H1 (cell line): ENCODE measurements around the gene SIPA1L2. TPM values are rescaled to one million over a fixed set of nuclear protein-coding genes. Genes with fewer than 3 reads are reported as not detected.
A peak's percentile ranks its signal among the peaks of the same experiment; 100 is the strongest.

ENCODE experiments used
- ASH2L ChIP-seq: fragments of 200-600, 300-600 bp; sonication (generic); IDR thresholded peaks from one replicate; pipeline ENCODE4 v1.7.1; 2017; ENCODE audit warnings: low read length
- BRCA1 ChIP-seq: IDR thresholded peaks from 2 replicates; pipeline ENCODE4 v1.6.1; 2012; ENCODE audit warnings: low read depth, low read length, improper control_type of control experiment
- GTF2F1 ChIP-seq: IDR thresholded peaks from 2 replicates; pipeline ENCODE4 v1.6.1; 2012; ENCODE audit warnings: low read depth, low read length, improper control_type of control experiment, borderline replicate concordance
- POU5F1 ChIP-seq: IDR thresholded peaks from 2 replicates; pipeline ENCODE4 v1.6.1; 2011; ENCODE audit warnings: low read depth, mild to moderate bottlenecking, low read length, moderate library complexity
- SIN3A ChIP-seq, 2 experiments: IDR thresholded peaks in 1 of 2; conservative IDR thresholded peaks in 1 of 2; 2 replicates each; pipeline ENCODE4 v1.6.1; 2011 to 2012; ENCODE audit warnings: low read length in 2 of 2, improper control_type of control experiment in 1 of 2, low read depth in 1 of 2, mild to moderate bottlenecking in 1 of 2
- SIRT6 ChIP-seq: IDR thresholded peaks from one replicate; pipeline ENCODE4 v1.7.1; 2012; ENCODE audit warnings: low read length, inconsistent platforms
- SP1 ChIP-seq: IDR thresholded peaks from 2 replicates; pipeline ENCODE4 v1.6.1; 2011; ENCODE audit warnings: low read depth, low read length
- TBP ChIP-seq: IDR thresholded peaks from 2 replicates; pipeline ENCODE4 v1.6.1; 2011; ENCODE audit warnings: low read depth, low read length, improper control_type of control experiment
- YY1 ChIP-seq: IDR thresholded peaks from 2 replicates; pipeline ENCODE4 v1.6.1; 2011; ENCODE audit warnings: low read depth, mild to moderate bottlenecking, low read length
- polyA plus RNA-seq, 7 experiments: library from polyadenylated mRNA; depleted of rRNA in 3 of 7; stranded (reverse) in 5 of 7; unstranded in 2 of 7; fragments of >200 nt in 5 of 7; fragments of 200-250 nt in 2 of 7; gene quantifications; 1 replicate in 5 of 7; 2 replicates in 1 of 7; 4 replicates in 1 of 7; pipeline versions ENCODE4 v1.2.1 to v1.2.3, GENCODE V29; 2011 to 2013; ENCODE audit warnings: missing spikeins in 2 of 7, mixed read lengths in 2 of 7
- total RNA-seq: library from RNA; stranded (reverse); fragmentation: NEBNext Ultra II Directional; extraction: Animal tissue kit (Norgen Biotek cat#: 25700); gene quantifications from 2 replicates; pipeline ENCODE4 v1.2.1, GENCODE V29; 2021
- TF ChIP-seq, protein P1 (sequence below): fragments of 300-600 bp; sonication (generic); IDR thresholded peaks from 2 replicates; pipeline ENCODE4 v1.7.1; 2012; ENCODE audit warnings: low read length, moderate library complexity, mild to moderate bottlenecking, inconsistent platforms; ENCODE audit not compliant: insufficient replicate concordance

SIPA1L2 gene
- total and polyA plus RNA-seq, 2 of the 8 experiments (the other 6 are each of a cell fraction or from before 2014, with no cell fraction given), result 7.7 to 13.2 TPM

DNA sequence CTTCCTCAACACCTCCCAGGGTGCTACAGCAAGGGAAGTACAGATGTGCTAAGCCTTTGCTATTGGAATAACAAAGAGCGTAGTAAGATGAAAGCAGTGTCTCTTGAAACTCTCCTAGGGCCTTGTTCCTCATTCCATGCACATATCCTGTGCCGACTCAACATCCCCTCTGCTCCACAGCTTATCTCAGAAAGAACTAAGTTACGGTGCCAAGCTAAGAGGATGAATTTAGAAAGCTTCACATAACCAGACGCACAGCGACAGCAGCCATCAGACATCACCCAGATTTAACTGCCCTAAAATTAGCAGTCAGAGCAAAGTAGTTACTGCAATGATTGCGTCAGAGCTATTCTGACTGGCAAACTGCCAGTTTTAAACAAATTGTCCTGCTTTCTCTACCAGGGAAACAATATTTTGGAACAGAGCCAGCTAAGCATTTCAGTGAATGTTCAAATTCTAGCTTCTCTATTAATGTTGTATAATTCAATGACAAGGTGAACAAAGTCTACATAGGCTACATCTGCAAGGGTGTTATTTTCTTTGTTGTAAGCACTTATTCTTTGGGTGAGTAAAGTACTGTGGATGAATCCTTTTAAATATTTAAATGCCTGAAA lies 9.5 kb downstream of the SIPA1L2 start (continued):
- TF ChIP-seq BRCA1, result no peak
- TF ChIP-seq ASH2L, result no peak
- TF ChIP-seq YY1, result no peak
- no peak for TF ChIP-seq TBP
- TF ChIP-seq GTF2F1, result no peak
- no peak for TF ChIP-seq SIRT6
- TF ChIP-seq SP1, result no peak
- peak; percentile 56; the same call in 1 of the 2 replicates for TF ChIP-seq POU5F1
- TF ChIP-seq, protein P1, sequence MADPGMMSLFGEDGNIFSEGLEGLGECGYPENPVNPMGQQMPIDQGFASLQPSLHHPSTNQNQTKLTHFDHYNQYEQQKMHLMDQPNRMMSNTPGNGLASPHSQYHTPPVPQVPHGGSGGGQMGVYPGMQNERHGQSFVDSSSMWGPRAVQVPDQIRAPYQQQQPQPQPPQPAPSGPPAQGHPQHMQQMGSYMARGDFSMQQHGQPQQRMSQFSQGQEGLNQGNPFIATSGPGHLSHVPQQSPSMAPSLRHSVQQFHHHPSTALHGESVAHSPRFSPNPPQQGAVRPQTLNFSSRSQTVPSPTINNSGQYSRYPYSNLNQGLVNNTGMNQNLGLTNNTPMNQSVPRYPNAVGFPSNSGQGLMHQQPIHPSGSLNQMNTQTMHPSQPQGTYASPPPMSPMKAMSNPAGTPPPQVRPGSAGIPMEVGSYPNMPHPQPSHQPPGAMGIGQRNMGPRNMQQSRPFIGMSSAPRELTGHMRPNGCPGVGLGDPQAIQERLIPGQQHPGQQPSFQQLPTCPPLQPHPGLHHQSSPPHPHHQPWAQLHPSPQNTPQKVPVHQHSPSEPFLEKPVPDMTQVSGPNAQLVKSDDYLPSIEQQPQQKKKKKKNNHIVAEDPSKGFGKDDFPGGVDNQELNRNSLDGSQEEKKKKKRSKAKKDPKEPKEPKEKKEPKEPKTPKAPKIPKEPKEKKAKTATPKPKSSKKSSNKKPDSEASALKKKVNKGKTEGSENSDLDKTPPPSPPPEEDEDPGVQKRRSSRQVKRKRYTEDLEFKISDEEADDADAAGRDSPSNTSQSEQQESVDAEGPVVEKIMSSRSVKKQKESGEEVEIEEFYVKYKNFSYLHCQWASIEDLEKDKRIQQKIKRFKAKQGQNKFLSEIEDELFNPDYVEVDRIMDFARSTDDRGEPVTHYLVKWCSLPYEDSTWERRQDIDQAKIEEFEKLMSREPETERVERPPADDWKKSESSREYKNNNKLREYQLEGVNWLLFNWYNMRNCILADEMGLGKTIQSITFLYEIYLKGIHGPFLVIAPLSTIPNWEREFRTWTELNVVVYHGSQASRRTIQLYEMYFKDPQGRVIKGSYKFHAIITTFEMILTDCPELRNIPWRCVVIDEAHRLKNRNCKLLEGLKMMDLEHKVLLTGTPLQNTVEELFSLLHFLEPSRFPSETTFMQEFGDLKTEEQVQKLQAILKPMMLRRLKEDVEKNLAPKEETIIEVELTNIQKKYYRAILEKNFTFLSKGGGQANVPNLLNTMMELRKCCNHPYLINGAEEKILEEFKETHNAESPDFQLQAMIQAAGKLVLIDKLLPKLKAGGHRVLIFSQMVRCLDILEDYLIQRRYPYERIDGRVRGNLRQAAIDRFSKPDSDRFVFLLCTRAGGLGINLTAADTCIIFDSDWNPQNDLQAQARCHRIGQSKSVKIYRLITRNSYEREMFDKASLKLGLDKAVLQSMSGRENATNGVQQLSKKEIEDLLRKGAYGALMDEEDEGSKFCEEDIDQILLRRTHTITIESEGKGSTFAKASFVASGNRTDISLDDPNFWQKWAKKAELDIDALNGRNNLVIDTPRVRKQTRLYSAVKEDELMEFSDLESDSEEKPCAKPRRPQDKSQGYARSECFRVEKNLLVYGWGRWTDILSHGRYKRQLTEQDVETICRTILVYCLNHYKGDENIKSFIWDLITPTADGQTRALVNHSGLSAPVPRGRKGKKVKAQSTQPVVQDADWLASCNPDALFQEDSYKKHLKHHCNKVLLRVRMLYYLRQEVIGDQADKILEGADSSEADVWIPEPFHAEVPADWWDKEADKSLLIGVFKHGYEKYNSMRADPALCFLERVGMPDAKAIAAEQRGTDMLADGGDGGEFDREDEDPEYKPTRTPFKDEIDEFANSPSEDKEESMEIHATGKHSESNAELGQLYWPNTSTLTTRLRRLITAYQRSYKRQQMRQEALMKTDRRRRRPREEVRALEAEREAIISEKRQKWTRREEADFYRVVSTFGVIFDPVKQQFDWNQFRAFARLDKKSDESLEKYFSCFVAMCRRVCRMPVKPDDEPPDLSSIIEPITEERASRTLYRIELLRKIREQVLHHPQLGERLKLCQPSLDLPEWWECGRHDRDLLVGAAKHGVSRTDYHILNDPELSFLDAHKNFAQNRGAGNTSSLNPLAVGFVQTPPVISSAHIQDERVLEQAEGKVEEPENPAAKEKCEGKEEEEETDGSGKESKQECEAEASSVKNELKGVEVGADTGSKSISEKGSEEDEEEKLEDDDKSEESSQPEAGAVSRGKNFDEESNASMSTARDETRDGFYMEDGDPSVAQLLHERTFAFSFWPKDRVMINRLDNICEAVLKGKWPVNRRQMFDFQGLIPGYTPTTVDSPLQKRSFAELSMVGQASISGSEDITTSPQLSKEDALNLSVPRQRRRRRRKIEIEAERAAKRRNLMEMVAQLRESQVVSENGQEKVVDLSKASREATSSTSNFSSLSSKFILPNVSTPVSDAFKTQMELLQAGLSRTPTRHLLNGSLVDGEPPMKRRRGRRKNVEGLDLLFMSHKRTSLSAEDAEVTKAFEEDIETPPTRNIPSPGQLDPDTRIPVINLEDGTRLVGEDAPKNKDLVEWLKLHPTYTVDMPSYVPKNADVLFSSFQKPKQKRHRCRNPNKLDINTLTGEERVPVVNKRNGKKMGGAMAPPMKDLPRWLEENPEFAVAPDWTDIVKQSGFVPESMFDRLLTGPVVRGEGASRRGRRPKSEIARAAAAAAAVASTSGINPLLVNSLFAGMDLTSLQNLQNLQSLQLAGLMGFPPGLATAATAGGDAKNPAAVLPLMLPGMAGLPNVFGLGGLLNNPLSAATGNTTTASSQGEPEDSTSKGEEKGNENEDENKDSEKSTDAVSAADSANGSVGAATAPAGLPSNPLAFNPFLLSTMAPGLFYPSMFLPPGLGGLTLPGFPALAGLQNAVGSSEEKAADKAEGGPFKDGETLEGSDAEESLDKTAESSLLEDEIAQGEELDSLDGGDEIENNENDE, result no peak
- no peak for TF ChIP-seq SIN3A (conservative IDR thresholded peaks at IDR 0.05 in 1 of 2, IDR thresholded peaks at IDR 0.05 in 1 of 2; ENCODE audit: low read depth in 1 of 2, low read length in 2 of 2)
